ENCODE results near the gene SLC24A4.
A peak's percentile ranks its signal among the peaks of the same experiment; 100 is the strongest.

The SLC24A4 gene

GRCh38 chr14:92546347-92547053 lies 223.5 kb downstream of the SLC24A4 start:
- no peak for DNase-seq (ENCODE audit: low read depth)

GRCh38 chr14:92549105-92549858 lies 226.3 kb downstream of the SLC24A4 start:
- DNase-seq (ENCODE audit: low read depth), result no peak

GRCh38 chr14:92549859-92550230 lies 226.9 kb downstream of the SLC24A4 start:
- peak; percentile 54 for DNase-seq (ENCODE audit: low read depth)
